Upper lobe of left lung (tissue), 4 donors: ENCODE results near the gene B4GALT1.

Source experiments
- CTCF ChIP-seq, 6 experiments: fragments of 450-650 bp in 4 of 6; fragments of 200-600 bp in 2 of 6; sonication (generic) in 2 of 6; IDR thresholded peaks; one replicate each; pipeline ENCODE4 v1.5.1; 2016 to 2019; ENCODE audit warnings: antibody characterized with exemption in 6 of 6
- POLR2A ChIP-seq, 4 donors: fragments of 450-650 bp; IDR thresholded peaks; one replicate each; pipeline ENCODE4 v1.5.1; 2016 to 2017; ENCODE audit warnings: antibody characterized with exemption in 4 of 4, mild to moderate bottlenecking in 2 of 4
- POLR2AphosphoS5 ChIP-seq, 2 donors: sonication (generic); formaldehyde crosslinking; IDR thresholded peaks; one replicate each; pipeline ENCODE4 v1.5.1; 2017; ENCODE audit warnings: antibody characterized with exemption in 2 of 2

- TF ChIP-seq CTCF (IDR thresholded peaks at IDR 0.05): no peak
- TF ChIP-seq POLR2A (IDR thresholded peaks at IDR 0.05): no peak
- TF ChIP-seq POLR2AphosphoS5 (IDR thresholded peaks at IDR 0.05): no peak
Observed at GRCh38 chr9:33198165-33198564, 31.0 kb upstream of the B4GALT1 start.
